Measurements from ENCODE around the gene CST8. TPM values are rescaled to one million over a fixed set of nuclear protein-coding genes. Genes with fewer than 3 reads are reported as not detected.
"Not testable (repeated sequence)": the region's sequence is repeated elsewhere in the genome, so short reads cannot be mapped to it uniquely, and the experiment has no call there.

The CST8 gene
- total and polyA plus RNA-seq, 8 donors, result not detected

DNA sequence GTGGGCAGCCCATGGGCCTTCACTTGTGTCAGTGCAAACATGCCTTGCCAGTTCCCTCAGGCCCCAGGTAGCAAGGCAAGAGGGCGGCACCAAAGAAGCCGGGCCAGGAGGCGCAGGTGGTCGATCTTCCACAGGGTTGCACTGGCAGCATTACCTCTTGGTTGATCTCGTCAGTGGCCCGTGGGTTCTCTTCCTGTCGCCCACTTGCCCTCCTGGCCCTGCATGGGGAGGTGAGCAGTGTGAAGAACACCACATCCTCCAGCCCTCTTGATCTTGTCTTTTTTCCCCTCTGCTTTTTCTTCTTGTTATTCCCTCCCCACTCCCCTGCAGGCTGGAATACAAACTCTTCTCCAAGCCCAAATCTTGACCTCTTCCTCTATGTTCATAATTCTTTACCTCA is 35.3 kb upstream of the CST8 start:
- no peak overlapping the region for H3K4me3 ChIP-seq
- H3K4me1 ChIP-seq, result peaks cover 0 to 6% (median 0%) of the 10 kb centered on the region in 4 donors
- intact Hi-C loops (cut with DNase I; ENCODE audit: low total_unique reads), result no loop called here
- H3K27ac ChIP-seq, result no peak overlapping the region
- no peak for DNase-seq
- TF ChIP-seq EP300 (IDR thresholded peaks at IDR 0.05) (no peak), POLR2AphosphoS5 (IDR thresholded peaks at IDR 0.05) (no peak), POLR2A (IDR thresholded peaks at IDR 0.05) (no peak)
- WGBS, 5 donors, result 55 to 90% (median 88%) methylated on average over 3 to 7 of the region's 7 CpGs
- H3K36me3 ChIP-seq, result no peaks in the 10 kb centered on the region
- H3K9me3 ChIP-seq, result no peaks in the 10 kb centered on the region
- peaks cover 0 to 30% (median 0%) of the 10 kb centered on the region in 3 donors for H3K27me3 ChIP-seq

DNA sequence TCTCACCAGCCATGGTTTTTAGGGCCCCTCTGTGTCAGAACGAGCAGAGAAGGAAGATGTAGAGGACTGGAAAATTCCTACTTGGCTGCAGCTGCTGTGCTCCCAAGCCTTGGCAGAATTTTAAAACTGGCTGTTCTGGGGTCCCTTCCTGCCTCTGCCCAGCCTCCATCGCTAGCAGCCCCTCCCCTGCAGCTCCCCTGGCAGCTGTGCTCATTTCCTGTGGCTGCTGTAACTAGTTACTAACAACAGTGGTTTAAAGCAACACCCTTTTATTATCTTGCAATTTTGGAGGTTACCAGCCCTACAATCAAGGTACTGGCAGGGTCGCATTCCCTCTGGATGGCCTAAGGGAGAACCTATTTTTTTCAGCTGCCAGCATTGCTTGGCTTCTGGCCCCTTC is 34.5 kb upstream of the CST8 start:
- Histone ChIP-seq H3K4me3 (no peak overlapping the region), H3K9me3 (no peaks in the 10 kb centered on the region), H3K27me3 (peaks cover 0 to 26% (median 0%) of the 10 kb centered on the region in 3 donors), H3K36me3 (no peaks in the 10 kb centered on the region), H3K27ac (no peak overlapping the region), H3K4me1 (peaks cover 0 to 6% (median 0%) of the 10 kb centered on the region in 4 donors)
- 48 to 64% (median 51%) methylated on average over 3 of the region's 3 CpGs for WGBS, 5 donors
- intact Hi-C loops (cut with DNase I; ENCODE audit: low total_unique reads), result no loop called here
- no peak for TF ChIP-seq POLR2AphosphoS5 (IDR thresholded peaks at IDR 0.05)
- TF ChIP-seq EP300 (IDR thresholded peaks at IDR 0.05), result no peak
- TF ChIP-seq POLR2A (IDR thresholded peaks at IDR 0.05), result no peak
- no peak for TF ChIP-seq CTCF (IDR thresholded peaks at IDR 0.05)
- peak in 1 of 2 donors; percentile 52 for DNase-seq

- TF ChIP-seq EP300 (IDR thresholded peaks at IDR 0.05) (no peak), POLR2A (IDR thresholded peaks at IDR 0.05) (no peak), CTCF (IDR thresholded peaks at IDR 0.05) (no peak)
- intact Hi-C loops (cut with DNase I; ENCODE audit: low total_unique reads), result no loop called here
- Histone ChIP-seq H3K4me3 (no peak overlapping the region), H3K27ac (no peak overlapping the region), H3K4me1 (peaks cover 0 to 6% (median 0%) of the 10 kb centered on the region in 4 donors), H3K9me3 (no peaks in the 10 kb centered on the region), H3K36me3 (no peaks in the 10 kb centered on the region), H3K27me3 (peaks cover 0 to 21% (median 0%) of the 10 kb centered on the region in 3 donors)
- WGBS, 5 donors, result 83 to 90% (median 87%) methylated on average over 4 to 7 of the region's 7 CpGs
- DNase-seq, result no peak
Measured at GRCh38 chr20:23456873-23457272, 34.0 kb upstream of the CST8 start.

DNA sequence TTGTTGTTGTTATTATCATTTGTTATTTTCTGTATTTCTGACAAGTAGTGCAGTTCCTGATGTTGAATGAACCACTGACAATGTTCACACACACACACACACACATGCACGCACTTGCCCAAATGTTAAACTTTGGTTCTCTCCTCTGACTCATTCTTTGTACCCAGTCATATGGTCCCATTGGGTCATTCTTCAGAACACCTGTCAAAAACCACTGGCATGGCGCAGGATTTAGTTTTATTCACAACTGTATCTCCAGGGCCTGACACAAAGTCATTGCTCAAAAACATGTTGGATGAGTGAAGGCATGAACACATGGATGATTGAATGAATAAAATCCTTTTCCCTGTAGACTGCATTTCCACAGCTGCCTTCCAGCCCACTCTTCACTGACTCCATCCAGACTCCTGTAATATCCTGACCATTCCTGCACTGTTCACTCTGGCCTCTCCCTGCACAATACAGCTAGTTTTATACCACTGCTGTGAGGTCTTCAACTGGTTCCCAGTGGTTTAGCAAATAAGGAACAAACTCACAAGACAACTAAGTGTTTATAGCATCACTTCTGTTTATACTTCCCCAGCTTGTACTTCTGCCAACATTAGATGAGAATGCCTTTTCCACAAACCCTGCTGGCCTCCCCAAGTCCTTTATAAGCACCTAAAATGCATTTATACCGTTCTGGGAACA is 31.3 kb upstream of the CST8 start:
- TF ChIP-seq EP300 (IDR thresholded peaks at IDR 0.05), result no peak
- no peak for TF ChIP-seq CTCF (IDR thresholded peaks at IDR 0.05)
- TF ChIP-seq POLR2A (IDR thresholded peaks at IDR 0.05), result no peak
- no peak for TF ChIP-seq POLR2AphosphoS5 (IDR thresholded peaks at IDR 0.05)
- peaks cover 0 to 1% (median 0%) of the 10 kb centered on the region in 4 donors for H3K9me3 ChIP-seq

GRCh38 chr20:23461180-23461579 is 29.7 kb upstream of the CST8 start:
- DNase-seq, result no peak
- TF ChIP-seq POLR2AphosphoS5 (IDR thresholded peaks at IDR 0.05), result no peak
- no peak for TF ChIP-seq POLR2A (IDR thresholded peaks at IDR 0.05)
- no peak for TF ChIP-seq EP300 (IDR thresholded peaks at IDR 0.05)
- no peak for TF ChIP-seq CTCF (IDR thresholded peaks at IDR 0.05)
- H3K4me3 ChIP-seq, result no peak overlapping the region
- no peak overlapping the region for H3K27ac ChIP-seq
- 42 to 96% (median 92%) methylated on average over 1 of the region's 1 CpG for WGBS, 5 donors
- H3K9me3 ChIP-seq, result peaks cover 0 to 9% (median 5%) of the 10 kb centered on the region in 4 donors
- H3K27me3 ChIP-seq, result no peaks in the 10 kb centered on the region
- no peaks in the 10 kb centered on the region for H3K36me3 ChIP-seq
- peaks cover 0 to 6% (median 0%) of the 10 kb centered on the region in 4 donors for H3K4me1 ChIP-seq
- intact Hi-C loops (cut with DNase I; ENCODE audit: low total_unique reads), result no loop called here

More for the DNA sequence above, 31.3 kb upstream of the CST8 start:
- H3K4me3 ChIP-seq, result no peak overlapping the region
- peaks cover 0 to 6% (median 0%) of the 10 kb centered on the region in 4 donors for H3K4me1 ChIP-seq
- no peak overlapping the region for H3K27ac ChIP-seq
- no peaks in the 10 kb centered on the region for H3K36me3 ChIP-seq
- WGBS, 5 donors, result 51 to 81% (median 75%) methylated on average over 3 of the region's 3 CpGs
- intact Hi-C loops (cut with DNase I; ENCODE audit: low total_unique reads), result no loop called here
- no peak for DNase-seq
- peaks cover 0 to 2% (median 0%) of the 10 kb centered on the region in 3 donors for H3K27me3 ChIP-seq

DNA sequence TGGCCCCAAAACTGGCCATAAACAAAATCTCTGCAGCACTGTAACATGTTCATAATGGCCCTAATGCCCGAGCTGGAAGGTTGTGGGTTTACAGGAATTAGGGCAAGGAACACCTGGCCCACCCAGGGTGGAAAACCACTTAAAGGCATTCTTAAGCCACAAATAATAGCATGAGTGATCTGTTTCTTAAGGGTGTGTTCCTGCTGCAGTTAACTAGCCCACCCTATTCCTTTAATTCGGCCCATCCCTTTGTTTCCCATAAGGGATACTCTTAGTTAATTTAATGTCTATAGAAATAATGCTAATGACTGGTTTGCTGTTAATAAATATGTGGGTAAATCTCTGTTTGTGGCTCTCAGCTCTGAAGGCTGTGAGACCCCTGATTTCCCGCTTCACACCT is 24.0 kb upstream of the CST8 start:
- H3K4me3 ChIP-seq; H3K27me3 ChIP-seq; H3K27ac ChIP-seq; DNase-seq; H3K36me3 ChIP-seq; H3K4me1 ChIP-seq; intact Hi-C loops (cut with DNase I; ENCODE audit: low total_unique reads): not testable (repeated sequence)
- peaks cover 5 to 27% (median 19%) of the 10 kb centered on the region in 4 donors for H3K9me3 ChIP-seq
- 74 to 91% (median 77%) methylated on average over 3 of the region's 3 CpGs for WGBS, 5 donors

- H3K4me3 ChIP-seq; H3K36me3 ChIP-seq; H3K27ac ChIP-seq; H3K27me3 ChIP-seq; H3K4me1 ChIP-seq; DNase-seq; intact Hi-C loops (cut with DNase I; ENCODE audit: low total_unique reads); H3K9me3 ChIP-seq: not testable (repeated sequence)
- 73 to 89% (median 76%) methylated on average over 5 of the region's 5 CpGs for whole genome bisulfite sequencing, 5 donors
Measured at GRCh38 chr20:23472306-23472705, 18.6 kb upstream of the CST8 start.
